Activated CD4-positive, alpha-beta T cell treated with anti-CD3 and anti-CD28 coated beads for 1 hour (primary cell): Measurements from ENCODE around the gene TMX1.
"Not testable (repeated sequence)": the region's sequence is repeated elsewhere in the genome, so short reads cannot be mapped to it uniquely, and the experiment has no call there.

ENCODE experiments used
- DNase-seq: peaks from one replicate; pipeline ENCODE4 v3.0.0-alpha.2; 2020

TMX1 gene, protein sequence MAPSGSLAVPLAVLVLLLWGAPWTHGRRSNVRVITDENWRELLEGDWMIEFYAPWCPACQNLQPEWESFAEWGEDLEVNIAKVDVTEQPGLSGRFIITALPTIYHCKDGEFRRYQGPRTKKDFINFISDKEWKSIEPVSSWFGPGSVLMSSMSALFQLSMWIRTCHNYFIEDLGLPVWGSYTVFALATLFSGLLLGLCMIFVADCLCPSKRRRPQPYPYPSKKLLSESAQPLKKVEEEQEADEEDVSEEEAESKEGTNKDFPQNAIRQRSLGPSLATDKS

DNA sequence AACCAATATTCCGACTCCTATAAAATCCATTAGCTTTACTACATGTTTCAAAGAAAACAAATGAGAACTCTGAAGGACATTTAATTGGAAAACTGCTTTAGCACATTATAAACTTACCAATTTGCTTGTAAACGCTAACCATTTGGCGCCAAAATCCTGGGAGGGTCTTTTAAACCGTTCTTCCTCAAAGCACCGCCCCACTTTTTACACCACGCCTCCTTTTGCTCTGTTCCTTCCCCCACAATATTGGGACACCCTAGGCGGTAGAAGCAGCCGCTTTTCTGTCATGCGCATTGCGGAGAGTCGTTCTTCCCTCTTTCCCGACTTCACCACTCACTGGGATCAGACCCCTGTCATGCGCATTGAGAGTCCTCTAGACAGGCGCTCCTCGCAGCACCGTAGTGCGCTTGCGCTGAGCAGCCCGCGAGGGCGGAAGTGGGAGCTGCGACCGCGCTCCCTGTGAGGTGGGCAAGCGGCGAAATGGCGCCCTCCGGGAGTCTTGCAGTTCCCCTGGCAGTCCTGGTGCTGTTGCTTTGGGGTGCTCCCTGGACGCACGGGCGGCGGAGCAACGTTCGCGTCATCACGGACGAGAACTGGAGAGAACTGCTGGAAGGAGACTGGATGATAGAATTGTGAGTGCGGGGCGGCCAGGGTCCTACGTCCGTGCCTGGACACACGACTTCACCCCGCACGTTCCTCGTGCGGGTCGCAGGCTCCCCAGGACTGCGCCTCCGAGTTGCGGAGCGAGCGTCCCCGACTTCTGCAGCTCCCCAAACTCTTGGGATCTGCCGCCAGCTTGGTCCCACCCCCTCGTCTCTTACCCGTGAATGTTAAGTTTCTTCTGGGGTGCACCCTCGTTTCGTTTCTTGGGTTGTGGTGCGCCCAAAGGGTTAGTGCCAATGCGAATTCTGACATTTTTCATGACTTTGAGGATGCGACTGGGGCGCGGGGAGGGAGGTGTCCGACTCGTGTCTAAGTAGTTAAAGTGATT lies at the start of gene TMX1:
TMX1 (plus strand) TSS at position 435 of the 991 bp plus-strand sequence; CDS start at position 481, 46 bp downstream.
- peak; percentile 72 for DNase-seq

DNA sequence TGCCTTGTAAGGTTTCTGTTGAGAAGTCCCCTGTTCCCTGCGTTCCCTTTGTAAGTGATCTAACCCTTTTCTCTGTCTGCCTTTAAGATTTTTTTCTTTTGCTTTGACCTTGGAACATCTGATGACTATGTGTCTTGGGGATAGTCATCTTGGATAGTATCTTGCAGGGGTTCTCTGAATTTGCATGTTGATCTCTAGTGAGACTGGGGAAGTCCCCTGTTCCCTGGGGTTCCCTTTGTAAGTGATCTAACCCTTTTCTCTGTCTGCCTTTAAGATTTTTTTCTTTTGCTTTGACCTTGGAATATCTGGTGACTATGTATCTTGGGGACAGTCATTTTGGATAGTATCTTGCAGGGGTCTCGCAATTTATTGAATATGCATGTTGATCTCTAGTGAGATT lies 38.2 kb upstream of the TMX1 start:
- DNase-seq, result no peak

DNA sequence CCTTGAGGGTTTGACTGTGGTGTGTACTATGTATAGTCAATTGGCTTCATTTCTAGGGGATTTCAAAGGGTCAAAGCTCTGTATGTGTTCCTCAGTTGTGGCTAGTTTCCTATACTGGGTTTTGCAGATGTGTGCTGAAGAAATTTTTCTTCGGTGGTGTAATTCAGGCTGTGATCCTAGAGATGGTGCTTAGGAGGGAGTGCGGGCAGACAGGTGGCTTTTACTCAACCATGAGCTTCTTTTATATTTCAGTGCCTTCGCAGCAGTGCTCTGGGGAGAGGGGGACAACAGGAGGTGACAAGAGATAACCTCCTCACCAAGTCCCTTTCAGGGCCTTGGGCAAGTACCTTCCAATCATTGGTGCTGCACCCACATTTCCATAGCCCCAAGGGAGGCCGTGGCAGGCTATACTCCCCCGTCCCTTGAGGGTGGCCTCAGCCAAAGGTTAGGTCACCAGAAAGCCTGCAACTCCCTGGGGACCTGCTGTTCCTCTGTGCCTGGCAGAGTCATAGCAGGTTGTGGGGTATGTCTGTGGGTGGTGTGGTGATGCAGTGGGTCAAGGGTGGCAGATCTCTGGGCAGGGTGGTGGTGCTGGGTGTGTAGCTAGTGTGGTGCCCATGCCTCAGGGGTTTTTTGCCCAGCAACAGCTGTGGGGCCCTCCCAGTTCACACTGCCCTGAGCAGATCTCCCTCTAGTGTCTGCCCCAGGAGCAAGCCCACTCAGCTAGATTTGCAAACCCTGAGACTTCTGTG lies 37.0 kb upstream of the TMX1 start:
- DNase-seq, result no peak

DNA sequence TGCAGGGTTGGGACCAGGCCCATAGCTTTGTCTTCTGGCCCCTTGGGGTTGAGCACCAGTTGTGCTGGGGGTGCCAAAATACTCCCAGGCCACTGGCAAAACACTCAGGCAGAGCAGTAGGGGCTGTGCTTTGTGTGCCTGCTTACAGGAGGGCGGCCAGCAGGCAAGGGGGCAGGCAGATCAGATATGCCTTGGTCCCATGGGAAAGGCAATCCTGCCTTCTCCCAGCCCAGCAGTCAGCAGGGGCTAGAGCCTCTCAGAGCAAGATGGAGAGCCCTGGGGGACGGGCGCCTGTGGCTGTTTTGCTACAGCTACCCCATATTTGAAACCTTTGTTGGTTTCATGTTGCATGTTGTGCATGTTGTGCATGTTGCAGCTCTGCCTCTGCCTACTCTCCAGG lies 36.2 kb upstream of the TMX1 start:
- no peak for DNase-seq

DNA sequence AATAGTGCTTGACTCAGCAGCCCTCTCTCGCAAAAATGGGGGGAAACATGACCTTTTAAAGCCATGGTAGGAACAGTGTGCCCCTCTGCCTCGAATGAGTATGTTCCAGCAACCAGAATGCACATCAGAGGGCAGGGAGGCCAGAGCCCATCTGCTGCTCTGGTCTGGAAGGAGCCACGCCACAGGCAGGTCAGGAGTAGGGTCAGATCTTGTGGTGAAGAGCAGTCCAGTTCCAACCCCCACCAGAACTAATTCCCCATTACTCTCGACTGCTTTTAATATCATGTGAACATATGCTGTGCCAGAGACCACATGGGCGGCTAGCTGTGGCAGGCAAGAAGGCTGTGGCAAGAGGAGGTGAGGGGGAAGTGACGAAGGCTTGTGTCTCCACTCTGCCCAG lies 34.6 kb upstream of the TMX1 start:
- DNase-seq, result no peak

DNA sequence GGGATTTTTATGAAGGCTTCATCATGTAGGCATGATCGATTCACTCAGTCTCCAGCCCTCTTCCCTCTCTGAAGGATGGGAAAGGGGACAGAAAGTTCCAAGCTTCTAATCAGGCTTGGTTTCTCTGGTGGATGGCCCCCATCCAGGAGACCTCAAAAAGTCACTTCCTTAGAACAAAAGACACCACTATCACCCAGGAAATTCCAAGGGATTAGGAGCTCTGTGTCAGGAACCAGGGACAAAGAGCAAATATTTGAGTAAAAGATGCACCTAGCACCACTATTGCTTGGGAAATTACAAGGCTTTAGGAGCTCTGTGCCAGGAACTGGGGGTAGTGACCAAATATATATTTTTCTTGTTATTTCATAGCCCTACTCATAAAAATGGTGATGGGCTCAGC lies 33.6 kb upstream of the TMX1 start:
- no peak for DNase-seq

DNA sequence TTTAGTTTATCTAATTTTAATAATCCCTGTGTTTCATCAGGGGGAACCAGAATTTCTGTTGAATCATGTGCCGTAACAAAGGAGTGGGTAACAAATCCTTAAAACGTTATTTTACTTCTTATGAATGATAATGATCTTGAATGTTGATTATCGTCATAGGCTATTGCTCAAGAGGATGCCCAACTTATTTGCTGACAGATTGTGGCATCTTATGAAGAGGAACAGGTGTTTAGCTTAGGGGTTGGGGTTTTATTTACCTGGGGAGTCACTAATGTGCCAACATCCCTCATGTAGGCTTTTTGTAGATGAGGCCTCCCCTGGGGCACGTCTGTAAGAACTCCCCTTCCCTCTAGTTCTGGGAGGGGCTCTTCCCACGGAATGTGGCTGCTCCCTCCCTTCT lies 32.4 kb upstream of the TMX1 start:
- no peak for DNase-seq

DNA sequence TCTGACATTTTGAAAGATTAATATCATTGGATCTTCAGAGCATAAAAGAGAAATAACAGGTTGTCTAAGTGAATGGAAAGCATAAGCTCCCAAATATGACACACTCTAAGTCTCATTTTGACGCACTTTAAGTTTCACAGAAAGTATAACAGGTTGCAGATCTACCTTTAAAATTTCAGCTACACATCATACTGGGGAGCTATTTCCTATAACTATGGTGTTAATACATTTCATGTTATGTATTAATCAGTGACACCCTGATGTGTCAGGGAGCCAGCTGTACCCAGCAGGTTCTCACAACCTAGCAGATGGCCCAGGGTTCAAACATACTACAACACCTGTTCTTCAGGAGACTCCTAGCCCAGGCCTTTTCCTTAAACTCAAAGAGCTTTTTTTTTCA lies 31.1 kb upstream of the TMX1 start:
- DNase-seq, result no peak

DNA sequence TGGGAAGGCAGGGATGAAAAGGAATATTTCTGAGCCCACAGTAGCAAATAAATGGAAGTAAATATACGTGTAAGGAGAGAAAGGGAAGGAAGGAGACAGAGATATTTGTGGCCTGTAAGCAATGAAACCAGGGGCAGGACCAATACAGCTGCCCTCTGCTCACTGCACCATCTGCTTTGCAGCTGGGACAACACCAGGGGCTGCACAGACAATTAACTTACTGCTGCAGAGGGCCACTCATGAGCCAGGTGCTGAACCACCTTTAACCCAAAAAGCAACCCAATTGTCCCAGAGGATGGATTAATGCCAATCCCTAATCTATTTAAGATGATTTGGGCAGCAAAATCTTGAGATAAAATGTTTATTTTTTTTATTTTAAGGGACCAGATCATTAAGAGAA lies 30.6 kb upstream of the TMX1 start:
- no peak for DNase-seq

DNA sequence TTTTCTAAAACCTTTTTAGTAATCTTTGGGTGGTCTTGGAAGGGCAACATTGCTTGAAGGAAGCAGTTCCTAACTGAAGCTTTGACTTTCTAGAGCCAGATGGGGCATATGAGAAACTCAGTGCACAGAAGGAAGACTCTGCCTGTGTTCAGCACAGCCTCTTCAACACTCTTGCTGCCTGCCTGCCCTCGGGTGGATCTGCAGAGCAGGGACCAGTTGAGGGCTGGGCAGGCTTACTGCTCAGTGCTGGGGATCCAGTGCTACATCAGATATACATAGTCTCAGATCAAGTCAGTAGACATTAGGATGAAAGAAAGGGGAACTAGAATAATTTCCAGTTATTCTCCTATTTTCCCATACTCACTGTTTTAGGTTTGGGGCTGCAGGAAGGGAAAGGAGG lies 29.5 kb upstream of the TMX1 start:
- DNase-seq, result no peak

DNA sequence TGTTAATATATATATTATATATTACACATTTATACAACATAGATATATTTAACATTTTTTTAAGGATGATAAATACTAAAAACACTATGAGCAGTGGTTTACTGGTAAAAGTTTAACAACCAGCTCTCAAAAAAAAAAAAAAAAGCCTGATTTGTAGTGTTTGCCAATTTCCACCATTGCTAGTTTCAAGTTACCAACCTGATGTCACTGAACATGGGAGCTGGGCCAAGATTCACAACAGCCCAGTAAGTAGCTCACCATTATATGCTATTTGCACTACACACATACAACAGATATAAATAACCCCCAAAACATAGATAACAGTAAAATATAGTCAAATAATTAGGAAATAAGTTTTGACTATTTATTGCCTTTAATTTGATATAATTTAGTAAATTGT lies 28.9 kb upstream of the TMX1 start:
- no peak for DNase-seq

DNA sequence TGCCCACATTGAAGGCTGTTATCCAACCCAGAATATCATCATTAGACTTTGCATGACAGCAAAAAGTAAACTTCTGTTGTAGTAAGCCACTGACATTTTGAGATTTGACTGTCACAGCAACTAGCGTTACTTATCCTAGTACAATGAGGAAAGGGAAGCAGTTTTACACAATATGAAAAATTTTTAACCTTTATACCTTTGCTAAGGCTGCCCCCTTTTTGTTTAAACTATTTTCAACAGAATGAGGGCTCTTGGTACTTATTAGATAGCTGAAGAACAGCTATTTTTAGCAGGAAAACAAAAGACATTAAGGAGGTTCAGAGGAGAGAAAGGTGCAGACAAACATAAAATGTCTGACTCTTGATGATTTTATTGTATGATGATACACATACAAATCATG lies 23.4 kb upstream of the TMX1 start:
- no peak for DNase-seq

DNA sequence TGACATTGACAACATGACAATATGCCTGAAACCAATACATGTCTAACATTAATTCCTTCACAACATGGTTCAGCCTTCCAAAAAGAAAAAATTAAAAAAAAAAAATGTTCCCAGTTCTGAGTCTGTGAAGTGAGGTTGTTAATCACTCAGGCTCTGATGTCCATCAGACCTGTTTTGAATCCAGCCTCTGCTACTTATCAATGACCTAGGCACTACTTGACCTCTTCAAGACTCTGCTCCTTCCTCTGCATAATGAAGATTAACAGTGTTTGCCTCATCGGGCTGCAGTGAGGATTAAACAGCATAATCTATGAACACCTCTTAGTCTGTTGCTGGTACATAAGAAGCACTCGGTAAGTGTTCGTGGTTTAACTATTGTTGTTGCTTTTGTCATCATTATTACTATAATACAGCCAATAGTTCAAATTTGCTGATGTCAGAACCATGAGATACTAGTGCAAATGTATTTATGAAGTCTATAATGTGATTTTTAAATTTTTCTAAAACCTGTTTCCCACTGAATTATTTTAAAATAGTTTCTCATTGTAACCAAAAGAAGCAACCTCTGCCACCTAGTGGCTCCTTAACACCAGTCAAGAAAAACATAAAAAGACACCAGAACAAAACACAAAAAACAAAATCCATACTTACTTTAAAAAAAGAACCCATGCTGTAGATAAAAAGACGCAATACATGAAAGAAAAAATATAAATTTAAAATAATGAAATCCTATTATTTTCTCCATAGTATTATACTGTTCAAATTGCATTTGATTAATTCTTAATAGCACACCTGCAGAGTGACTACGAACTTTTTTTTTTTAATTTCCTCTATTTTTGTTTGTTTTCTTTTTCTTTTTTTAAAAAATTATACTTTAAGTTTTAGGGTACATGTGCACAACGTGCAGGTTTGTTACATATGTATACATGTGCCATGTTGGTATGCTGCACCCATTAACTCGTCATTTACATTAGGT lies 20.3 kb upstream of the TMX1 start:
- DNase-seq, result no peak

DNA sequence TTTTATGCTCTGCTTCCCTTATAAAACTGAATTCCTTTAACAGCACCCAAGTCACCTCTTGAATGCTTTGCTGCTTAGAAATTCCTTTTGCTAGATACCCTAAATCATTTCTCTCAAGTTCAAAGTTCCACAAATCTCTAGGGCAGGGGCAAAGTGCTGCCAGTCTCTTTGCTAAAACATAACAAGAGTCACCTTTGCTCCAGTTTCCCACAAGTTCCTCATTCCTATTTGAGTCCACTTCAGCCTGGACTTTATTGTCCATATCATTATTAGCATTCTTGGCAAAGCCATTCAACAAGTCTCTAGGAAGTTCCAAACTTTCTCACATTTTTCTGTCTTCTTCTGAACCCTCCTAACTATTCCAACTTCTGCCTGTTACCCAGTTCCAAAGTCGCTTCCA lies 16.6 kb upstream of the TMX1 start:
- DNase-seq, result not testable (repeated sequence)

DNA sequence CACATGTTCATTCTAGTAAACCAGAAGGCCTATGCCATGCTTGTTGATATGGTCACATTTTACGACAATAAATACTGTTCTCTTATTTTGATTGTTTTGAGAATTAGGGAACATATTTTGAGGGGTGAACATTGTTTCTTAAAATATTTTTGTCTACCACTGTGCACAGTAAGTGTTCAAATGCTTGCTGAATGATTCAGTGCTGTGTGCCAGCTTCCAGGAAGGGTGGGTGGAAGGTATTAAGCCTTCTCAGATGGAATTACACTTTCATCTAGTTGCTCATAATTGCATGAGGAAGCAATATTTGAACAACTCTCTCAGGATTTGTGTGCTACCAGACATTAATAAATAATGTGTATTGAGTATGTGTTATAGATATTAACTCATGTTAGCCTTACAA lies 15.5 kb upstream of the TMX1 start:
- DNase-seq, result no peak

DNA sequence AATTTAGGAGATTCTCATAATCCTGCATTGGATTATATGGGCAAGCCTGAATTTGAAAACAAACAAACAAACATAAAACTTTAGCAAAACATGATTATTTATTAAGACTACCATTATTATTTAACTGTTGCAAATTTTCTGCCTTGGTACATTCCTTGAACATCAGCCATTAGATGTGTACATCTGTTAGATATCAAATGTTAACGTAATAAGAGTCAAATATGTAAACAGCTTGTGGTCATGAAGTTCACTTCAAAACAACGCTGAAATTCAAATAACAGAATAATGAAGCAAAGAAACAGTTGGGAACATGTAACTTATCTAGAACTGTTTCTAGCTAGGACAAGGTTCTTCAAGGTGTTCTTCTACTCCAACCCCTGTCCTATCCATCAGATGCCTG lies 14.3 kb upstream of the TMX1 start:
- no peak for DNase-seq

DNA sequence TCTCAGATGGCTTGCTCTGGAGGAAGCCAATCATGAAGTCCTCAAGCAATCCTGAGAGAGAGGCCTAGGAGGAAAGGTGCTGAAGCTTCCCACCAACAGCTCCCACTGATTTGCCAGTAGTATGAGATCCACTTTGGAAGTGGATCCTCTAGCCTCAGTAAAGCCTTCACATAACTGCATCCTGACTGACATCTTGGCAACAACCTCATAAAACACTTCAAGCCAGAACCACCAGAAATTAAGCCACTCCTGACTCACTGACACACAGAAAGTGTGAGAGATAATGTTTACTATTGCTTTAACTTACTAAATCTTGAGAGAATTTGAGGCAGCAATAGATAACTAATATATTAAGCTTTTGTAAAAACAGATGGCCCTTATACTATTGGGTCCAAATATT lies 11.7 kb upstream of the TMX1 start:
- no peak for DNase-seq

DNA sequence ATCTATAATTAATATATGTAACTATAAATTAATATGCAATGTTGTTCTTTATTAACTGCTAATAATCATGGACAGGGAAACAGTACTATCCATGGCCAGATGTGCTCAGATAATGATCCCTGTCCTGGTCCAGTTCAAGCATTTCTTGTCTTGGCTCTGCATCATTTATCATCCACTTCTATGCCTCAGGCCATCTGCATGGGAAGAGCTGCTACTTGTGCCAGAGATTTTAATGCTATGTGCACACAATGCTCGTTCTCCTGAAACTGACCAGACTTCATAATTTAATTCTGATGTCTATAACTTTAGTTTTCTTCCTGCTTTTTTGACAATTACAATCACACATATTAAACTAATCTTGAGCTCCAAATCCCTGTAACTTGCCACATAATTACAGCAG lies 11.2 kb upstream of the TMX1 start:
- DNase-seq, result no peak

DNA sequence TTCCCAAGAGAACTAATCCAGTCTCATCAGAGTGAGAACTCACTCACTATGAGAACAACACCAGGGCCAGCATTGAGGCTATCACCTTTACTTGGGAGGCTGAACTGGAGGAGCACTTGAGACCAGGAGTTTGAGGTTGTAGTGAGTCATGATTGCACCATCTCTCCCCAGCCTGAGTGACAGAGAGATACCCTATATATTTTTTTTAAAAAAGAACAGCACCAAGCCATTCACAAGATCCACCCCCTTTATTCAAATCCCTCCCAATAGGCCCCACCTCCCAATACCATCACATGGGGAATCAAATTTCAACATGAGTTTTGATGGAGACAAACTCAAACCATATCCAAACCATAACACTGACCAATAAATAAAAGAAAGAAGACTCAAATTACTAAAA lies 3.7 kb upstream of the TMX1 start:
- no peak for DNase-seq

DNA sequence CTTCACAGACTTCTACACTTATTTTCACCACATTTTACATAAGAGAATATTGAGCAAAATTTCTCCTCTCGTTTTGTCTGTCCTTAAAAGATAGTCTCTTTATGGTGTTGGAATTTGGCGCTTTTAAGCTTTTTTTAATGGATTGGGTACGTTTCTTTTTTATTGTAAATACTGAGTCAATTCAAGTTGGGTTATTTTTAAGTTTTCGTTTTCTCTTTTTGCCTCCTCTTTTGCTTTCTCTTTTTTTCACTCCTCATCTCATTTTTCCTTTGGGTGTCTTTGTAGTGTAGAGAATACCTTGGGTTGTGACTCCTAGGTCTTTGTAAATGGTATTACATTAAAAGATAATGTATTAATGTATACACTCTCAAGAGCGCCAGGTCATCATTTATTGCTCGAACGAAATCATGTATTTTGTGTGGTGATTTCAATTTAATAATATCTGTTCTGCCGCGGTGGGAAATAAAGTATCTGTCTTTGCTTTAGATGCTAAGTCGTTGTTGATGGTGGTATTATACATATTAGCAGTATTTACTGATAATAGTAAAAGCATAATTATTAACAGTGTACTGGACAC lies 845 bp downstream of the TMX1 start:
- DNase-seq, result no peak

DNA sequence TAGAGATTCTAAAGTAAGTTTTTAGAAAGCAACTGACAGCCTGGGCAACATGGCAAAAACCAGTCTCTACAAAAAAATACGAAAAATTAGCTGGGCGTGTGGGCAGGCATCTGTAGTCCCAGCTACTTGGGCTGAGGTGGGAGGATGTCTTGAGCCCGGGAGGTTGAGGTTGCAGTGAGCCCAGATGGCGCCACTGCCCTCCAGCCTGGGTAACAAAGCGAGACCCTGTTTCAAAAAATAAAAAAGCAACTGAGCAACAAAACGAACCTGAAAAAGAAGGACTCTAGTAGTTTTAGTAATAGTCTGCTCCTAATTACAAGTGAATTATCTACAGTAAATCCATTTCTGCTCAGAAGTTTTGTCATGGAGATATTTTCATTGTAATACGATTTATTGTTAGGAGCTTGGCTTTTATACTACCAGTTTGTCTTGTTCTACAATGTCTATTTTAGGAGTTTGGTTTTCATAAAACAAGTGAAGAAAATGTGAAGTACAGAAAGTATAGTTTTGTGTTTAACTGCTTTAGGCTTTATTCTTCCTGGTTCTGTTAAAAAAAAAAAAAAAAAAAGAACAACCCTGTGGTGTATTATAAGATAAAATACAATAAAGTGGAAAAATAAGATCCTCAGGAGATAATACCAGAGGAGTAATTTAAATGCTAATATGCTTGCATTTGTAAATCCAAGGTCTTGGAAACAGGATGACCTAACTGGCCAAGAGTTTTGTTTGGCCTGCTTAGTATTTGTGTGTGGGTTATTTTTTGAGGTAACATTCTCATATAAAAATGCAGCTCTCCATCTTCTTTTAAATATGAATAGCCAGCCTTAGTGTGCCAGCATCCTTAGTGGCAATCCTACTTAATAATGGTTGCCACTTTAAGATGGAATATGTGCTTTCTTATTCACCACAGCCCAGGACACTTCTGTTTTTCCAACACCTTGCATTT lies 2.8 kb downstream of the TMX1 start:
- DNase-seq, result no peak
